Cardiac muscle cell (in vitro differentiated cells and primary cell): Measurements from ENCODE around the gene PADI1. TPM values are rescaled to one million over a fixed set of nuclear protein-coding genes. Genes with fewer than 3 reads are reported as not detected.
A peak's percentile ranks its signal among the peaks of the same experiment; 100 is the strongest.

Source experiments
- DNase-seq, 2 donors: peaks; one replicate each; pipeline versions ENCODE4 v3.0.0 to v3.0.0-alpha.2; 2010 to 2017; ENCODE audit warnings: low read depth in 1 of 2, low spot score in 1 of 2
- H3K27ac ChIP-seq: fragments of 200-600 bp; sonication (generic); 2 replicates; pipeline ENCODE4 v1.5.1; 2016
- H3K27me3 ChIP-seq: fragments of 200-600 bp; sonication (generic); 2 replicates; pipeline ENCODE4 v1.6.0; 2016; ENCODE audit warnings: control low read depth
- H3K36me3 ChIP-seq: fragments of 200-600 bp; sonication (generic); 2 replicates; pipeline ENCODE4 v1.5.1; 2016; ENCODE audit warnings: control low read depth
- H3K4me1 ChIP-seq: fragments of 200-600 bp; sonication (generic); 2 replicates; pipeline ENCODE4 v1.8.1; 2017; ENCODE audit warnings: low read depth, mild to moderate bottlenecking, mixed run types
- H3K4me3 ChIP-seq: fragments of 200-600 bp; sonication (generic); 2 replicates; pipeline ENCODE4 v1.5.1; 2016; ENCODE audit warnings: mild to moderate bottlenecking
- H3K9me3 ChIP-seq: fragments of 200-600 bp; sonication (generic); 2 replicates; pipeline ENCODE4 v1.5.1; 2017; ENCODE audit warnings: low read depth, mild to moderate bottlenecking, control low read depth
- CTCF ChIP-seq: IDR thresholded peaks from 2 replicates; pipeline ENCODE4 v1.5.1; 2012; ENCODE audit warnings: low read depth, mild to moderate bottlenecking, low read length
- polyA plus RNA-seq: library from polyadenylated mRNA; unstranded; fragments of >200 nt; fragmentation: Nextera tagmentation; extraction: Ambion mirVana; gene quantifications from 2 replicates; pipeline ENCODE4 v1.2.1, GENCODE V29; 2016
- total RNA-seq: library from RNA; depleted of rRNA; stranded (reverse); fragments of >200 nt; gene quantifications from 2 replicates; pipeline ENCODE4 v1.2.3, GENCODE V29; 2016

The PADI1 gene
- total and polyA plus RNA-seq, 2 experiments from 2014 or later = 1.3 to 6.7 TPM

GRCh38 chr1:17230671-17231310, 25.9 kb downstream of the PADI1 start:
- H3K27me3 ChIP-seq = no peaks in the 10 kb centered on the region
- TF ChIP-seq CTCF = no peak

GRCh38 chr1:17232759-17233661, 28.1 kb downstream of the PADI1 start:
- TF ChIP-seq CTCF = no peak
- H3K9me3 ChIP-seq = no peaks in the 10 kb centered on the region
- H3K4me1 ChIP-seq = no peaks in the 10 kb centered on the region
- no peak overlapping the region for H3K4me3 ChIP-seq
- peak in 1 of 2 donors; percentile 62 for DNase-seq
- H3K27me3 ChIP-seq = no peaks in the 10 kb centered on the region
- no peak overlapping the region for H3K27ac ChIP-seq
- H3K36me3 ChIP-seq = no peaks in the 10 kb centered on the region

More at GRCh38 chr1:17230671-17231310, 25.9 kb downstream of the PADI1 start:
- H3K4me3 ChIP-seq = no peak overlapping the region
- no peak overlapping the region for H3K27ac ChIP-seq
- no peak for DNase-seq
- H3K4me1 ChIP-seq = no peaks in the 10 kb centered on the region
- H3K36me3 ChIP-seq = no peaks in the 10 kb centered on the region
- H3K9me3 ChIP-seq = no peaks in the 10 kb centered on the region

- Histone ChIP-seq H3K27me3 (no peaks in the 10 kb centered on the region), H3K4me1 (no peaks in the 10 kb centered on the region), H3K36me3 (no peaks in the 10 kb centered on the region), H3K4me3 (no peak overlapping the region), H3K9me3 (no peaks in the 10 kb centered on the region), H3K27ac (no peak overlapping the region)
- peak in 1 of 2 donors; percentile 91 for DNase-seq
- TF ChIP-seq CTCF = no peak
Measured at GRCh38 chr1:17233675-17234320, 28.9 kb downstream of the PADI1 start.

- Histone ChIP-seq H3K27me3 (no peaks in the 10 kb centered on the region), H3K36me3 (no peaks in the 10 kb centered on the region), H3K4me3 (no peak overlapping the region), H3K4me1 (no peaks in the 10 kb centered on the region), H3K9me3 (no peaks in the 10 kb centered on the region), H3K27ac (no peak overlapping the region)
- TF ChIP-seq CTCF = no peak
- DNase-seq = no peak
Measured at GRCh38 chr1:17234405-17234804, 29.5 kb downstream of the PADI1 start.

- peaks cover 8% of the 10 kb centered on the region for H3K27me3 ChIP-seq
- H3K36me3 ChIP-seq = no peaks in the 10 kb centered on the region
- H3K4me3 ChIP-seq = no peak overlapping the region
- H3K9me3 ChIP-seq = no peaks in the 10 kb centered on the region
- H3K27ac ChIP-seq = no peak overlapping the region
- no peak for DNase-seq
- no peak for TF ChIP-seq CTCF
- H3K4me1 ChIP-seq = no peaks in the 10 kb centered on the region
Measured at GRCh38 chr1:17235135-17235885, 30.4 kb downstream of the PADI1 start.
